Occipital lobe (tissue), 2 donors: ENCODE results near the gene MYO16. TPM values are rescaled to one million over a fixed set of nuclear protein-coding genes. Genes with fewer than 3 reads are reported as not detected.
A peak's percentile ranks its signal among the peaks of the same experiment; 100 is the strongest.

ENCODE experiments used
- DNase-seq: peaks from one replicate; lab custom pipeline; 2025; lab: John Stamatoyannopoulos, UW
- total RNA-seq: library from RNA; depleted of rRNA; stranded (reverse); fragments of >200 nt; gene quantifications from one replicate; pipeline ENCODE4 v1.2.3, GENCODE V29; 2014

Gene MYO16
- total RNA-seq, 1 donor from 2014 or later, result 105 TPM

DNA sequence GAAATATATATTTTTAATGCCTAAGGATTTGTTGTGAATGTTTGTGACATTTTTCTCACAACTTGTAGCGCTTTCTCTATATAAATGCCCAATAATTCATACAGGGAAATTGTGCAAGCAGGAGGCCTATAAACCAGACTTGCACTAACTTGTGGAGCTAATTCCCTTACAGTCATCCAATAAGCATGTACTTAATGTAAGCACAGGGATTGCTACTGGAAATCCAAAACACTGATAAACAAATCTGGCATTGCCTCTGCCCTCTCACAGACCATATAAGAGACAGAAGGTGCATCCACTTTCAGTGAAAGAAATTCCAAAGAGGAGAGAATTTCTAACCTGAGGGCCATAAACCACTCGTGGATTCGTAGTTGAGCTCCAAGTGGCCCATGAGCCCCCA is 518.8 kb downstream of the MYO16 start:
- no peak for DNase-seq

DNA sequence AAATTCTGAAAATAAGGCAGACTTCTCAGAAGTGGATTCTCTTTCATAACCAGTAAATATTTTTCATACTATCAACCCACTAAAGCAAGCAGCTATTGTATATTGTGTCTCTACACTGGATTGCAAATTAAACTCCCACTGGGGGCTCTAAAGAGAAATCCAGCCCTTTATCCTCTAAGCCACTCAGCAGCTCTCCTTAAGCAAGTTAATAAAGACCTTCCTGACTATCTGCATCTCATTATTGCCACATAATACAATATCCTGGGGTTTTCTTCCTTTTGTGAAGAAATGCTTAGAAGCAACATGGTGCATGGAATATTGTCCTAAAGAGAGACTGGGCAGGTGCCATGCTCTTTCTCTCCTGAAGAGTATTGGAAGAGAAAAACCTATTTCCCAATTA is 521.3 kb downstream of the MYO16 start:
- DNase-seq, result no peak

DNA sequence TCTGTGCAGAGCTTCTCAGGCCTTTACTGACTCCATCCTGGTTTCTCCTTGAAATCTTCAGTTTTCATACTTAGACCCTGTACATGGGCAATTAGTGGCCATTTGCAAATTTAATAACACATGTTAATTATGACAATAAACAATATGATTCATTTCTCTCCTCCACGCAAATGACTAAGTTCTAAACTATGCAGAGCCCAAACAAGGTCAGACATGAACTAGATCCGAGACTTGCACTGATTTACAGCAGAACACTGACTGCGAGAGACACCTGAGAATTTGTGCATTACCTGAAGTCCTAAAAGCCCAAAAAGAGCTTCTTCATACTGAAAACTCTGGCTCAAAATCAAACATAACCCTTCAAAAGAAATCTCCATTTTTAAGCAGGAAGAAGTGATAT is 521.8 kb downstream of the MYO16 start:
- no peak for DNase-seq

DNA sequence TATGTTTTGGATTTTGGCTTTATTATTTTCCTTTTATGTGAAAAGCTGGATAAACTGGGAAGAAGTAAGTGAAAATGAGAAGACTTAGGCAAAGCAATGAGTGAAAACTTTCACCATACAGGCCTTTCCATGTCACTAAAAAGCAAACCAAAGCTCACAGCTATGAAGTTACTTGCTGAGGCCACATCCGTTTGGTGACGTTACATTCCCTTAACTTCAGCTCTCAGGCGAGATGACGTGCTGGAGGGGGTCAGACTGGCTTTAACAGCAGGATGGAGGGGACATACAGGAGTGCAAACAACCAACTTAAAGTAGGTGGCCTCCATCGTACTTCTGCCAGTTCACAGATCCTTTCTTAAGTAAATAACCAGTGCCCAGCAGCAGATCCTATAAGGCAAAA is 522.3 kb downstream of the MYO16 start:
- DNase-seq, result no peak

DNA sequence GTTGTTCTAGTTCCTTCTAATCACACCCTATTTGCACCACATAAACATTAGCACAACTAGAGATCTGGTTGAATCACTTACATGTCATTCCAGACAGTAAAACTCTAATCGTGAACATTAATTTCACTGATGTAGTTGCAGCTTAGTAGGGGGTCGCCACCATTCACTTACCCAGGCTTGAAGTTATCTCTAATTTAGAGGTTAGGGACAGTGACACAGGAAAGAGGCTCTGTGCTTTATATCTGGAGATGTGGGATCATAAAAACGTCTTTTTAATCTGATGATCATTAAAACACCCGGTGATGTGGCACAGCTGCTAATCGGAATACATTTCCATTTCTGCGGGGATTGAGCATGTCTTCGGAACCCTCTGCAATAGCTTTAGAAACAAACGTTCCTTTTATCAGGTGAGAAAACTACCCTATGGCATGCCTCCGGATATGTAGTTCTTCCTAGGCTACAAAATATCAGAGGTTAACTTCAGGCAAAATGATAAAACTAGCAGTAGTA is 523.0 kb downstream of the MYO16 start:
- DNase-seq, result no peak

DNA sequence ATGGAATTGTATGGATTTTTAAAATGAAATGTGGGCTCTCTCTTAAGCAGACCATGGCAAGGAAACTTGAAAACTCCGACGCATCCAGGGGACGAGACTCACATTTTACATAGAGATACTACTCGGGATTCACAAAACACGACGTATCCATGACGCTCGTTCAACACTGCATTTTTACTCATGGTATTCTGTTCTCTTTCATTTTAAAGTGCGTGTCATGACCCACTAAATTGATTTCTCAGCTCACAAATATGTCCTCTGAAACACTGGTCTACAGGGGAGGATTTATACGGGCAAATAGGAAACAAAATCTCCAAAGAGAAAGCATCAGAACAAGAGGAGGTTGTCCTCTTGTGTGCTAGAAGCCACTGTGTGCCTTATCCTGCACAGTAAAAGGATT is 523.5 kb downstream of the MYO16 start:
- no peak for DNase-seq

DNA sequence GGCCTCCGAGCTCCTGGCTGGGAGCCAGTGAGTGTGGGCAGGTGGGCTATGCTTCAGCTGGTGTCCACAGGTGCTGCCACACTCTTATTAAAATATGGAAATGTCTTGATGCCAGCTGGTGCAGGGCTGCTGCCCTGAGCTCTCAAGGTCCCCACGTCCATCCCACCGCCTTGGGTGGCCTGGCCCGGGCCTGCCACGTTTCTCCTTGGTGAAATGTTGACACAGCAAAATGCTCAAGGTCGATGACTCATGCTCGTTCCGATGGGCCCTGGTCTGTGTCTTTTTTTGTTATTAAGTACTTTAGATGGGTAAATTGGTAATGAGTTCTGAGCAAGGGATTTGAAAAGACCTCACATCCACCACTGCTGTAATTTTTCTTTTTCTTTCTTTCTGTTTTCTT is 524.7 kb downstream of the MYO16 start:
- DNase-seq, result no peak

DNA sequence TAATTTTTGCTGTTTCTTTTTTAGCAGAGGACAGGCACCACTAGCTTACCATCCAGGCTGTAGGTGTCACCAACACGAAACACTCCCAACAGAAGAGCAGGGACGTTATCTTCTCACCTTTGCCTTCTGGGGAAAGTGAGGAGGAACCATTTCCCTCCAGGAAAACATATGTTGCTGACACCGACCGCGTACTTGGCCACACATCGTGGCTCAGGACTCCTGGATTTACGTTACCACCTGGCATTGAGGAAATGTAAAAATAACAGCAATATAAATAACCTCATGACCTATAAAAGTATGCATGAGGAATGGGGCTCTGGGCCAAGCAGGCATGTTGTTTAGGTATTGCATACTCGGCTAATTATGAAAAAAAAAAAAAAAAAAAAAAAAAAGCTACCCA is 525.1 kb downstream of the MYO16 start:
- no peak for DNase-seq

DNA sequence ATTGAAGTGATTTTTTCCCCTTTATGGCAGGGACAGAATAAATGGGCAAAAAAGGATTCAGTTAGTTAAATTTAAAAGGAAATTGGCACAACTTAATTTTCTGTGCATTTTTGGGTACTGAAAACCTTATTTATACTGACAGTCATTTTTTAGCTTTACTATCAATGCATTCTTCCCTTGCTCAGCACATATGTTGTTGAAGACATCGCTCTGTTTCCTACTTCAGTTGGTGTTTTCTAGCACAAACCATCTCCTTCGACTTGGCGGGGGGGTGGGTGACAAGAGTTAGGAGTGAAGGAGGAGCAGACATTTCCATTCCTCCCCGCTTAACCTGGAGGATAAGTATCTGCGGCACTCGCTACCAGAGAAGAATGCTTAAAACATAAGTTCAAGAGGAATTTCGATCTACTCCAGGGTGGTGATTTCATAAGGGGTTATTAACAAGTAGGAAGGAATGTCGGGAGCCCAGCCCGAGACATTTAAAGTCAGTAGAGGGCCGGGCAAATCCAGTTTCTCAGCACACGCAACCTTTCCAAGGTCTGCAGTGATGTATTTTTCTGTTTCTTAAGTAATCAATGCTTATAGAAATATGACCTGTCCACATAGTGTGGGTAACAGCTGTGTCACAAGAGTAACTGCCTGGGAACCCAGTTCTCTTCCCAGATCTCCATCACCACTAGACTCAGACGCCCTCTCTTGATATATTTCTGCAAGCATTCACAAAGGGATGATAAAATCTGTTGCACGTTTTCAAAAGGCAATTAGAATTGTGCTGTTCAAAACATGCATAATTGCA is 525.8 kb downstream of the MYO16 start:
- DNase-seq, result no peak

DNA sequence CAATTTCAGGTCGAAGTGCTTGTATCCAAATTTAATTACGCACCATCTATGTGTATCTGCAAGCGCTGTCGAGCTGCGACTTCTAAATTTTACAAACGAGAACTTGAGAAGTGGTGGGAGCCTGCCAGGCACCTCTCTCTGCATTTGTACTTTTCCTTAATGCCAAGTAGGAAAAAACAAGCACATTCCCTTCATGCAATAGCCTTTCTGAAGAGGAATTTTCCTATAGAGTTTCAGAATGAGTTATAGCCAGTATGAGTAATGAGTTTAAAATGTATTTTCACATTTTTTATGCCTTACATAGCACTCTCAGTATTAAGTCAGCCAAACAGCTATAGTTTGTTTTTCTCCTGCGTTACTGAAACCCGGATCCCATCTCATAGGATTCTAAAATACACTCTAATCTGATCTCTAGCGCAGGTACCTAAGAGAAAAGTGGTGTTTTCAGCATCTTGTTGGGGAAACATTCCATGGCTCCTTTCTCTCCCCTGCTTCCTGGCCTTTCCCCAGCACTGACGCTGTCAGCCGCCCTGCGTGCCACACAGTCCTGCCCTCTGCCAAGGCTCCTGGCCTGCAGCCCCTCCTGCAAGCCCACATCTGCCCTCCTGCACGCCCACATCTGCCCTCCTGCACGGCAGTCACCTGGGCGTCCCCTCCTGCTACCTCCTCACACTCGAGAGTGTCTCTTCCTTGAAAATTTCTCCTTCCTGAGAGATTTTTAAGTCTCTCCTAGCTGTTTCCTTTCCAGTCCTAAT is 526.9 kb downstream of the MYO16 start:
- peak; percentile 44 for DNase-seq

DNA sequence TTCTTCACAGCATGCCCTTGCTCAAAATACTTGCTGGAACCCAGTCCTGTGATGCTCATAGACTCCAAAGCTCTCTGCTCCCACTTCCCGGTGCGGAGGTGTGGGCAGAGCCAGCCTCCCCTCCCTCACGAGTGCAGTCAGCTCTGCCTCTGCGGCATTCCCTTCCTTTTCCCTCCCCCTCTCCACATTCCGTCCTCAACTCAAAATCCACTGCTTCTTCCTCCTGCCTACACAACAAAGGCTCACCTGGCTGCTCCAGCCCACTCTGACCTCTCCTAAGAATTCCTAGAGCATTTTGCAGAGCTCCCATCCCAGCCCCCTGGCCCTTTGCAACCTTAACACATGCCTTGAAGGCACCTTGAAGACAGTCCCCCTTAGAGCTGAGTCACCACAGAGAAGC is 527.9 kb downstream of the MYO16 start:
- no peak for DNase-seq

DNA sequence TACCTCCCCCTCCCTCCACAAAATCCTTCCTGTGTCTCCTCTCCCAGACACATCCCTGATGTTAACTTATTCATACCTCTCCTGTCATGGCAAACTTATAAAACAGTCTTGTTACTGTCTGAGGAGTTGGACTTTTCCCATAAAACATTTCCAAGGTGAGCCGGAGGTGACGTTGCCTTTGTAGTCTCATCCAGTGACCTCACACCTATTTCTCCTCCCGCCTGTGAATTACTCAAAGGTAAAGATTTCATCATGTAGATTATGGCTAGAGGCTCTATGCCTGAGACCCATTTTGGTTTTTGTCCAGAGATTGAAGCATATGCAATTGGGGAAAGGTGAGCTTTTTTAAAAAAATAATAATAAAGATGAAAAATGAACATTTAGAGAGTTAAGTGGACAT is 529.0 kb downstream of the MYO16 start:
- DNase-seq, result no peak

DNA sequence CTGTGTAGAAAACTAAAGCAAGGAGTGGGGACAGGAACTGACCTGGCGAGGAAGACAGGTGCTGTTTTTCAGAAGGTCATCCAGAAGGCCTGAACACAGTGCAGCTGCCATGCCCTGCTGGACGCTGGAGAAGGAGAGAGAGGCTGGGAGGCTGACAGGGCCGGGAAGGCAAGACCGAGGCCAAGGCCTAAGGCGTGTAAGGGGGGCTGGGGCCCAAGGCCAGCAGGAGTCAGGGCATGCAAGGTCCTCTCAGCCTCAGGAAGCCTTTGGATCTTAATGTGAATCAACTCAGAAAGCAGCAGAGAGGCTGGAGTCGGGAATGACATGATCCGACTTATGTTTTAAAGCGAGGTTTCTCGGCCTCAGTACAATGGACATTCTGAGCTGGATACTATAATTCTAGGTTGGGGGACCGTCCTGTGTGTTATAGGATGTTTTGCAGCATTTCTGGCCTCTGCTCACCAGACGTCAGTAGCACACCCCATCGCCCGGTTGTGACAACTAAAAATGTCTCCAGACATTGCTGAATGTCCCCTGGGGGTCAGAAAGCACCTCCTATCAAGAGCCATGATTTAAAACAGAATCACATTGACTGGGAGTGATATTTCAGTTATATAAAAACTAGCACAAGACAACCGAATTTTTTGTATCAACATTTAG is 530.4 kb downstream of the MYO16 start:
- no peak for DNase-seq

DNA sequence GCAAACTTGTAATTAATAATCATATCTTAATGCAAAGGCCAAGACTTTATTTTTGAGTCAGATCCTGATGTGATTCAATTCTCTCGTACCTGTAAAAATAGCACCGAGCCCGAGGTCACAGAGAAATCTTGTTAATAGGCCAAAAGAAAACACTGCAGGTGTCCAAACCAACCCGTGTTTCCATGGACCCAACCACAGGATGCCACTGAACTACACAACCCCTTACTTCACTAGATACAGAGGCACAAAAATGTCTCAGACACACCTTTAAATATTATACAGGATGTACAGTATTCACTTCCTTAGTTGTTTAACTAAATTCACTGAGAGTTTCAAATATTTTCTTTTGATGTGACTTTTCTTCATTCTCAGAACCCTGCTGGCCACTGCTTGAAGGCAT is 530.9 kb downstream of the MYO16 start:
- no peak for DNase-seq

DNA sequence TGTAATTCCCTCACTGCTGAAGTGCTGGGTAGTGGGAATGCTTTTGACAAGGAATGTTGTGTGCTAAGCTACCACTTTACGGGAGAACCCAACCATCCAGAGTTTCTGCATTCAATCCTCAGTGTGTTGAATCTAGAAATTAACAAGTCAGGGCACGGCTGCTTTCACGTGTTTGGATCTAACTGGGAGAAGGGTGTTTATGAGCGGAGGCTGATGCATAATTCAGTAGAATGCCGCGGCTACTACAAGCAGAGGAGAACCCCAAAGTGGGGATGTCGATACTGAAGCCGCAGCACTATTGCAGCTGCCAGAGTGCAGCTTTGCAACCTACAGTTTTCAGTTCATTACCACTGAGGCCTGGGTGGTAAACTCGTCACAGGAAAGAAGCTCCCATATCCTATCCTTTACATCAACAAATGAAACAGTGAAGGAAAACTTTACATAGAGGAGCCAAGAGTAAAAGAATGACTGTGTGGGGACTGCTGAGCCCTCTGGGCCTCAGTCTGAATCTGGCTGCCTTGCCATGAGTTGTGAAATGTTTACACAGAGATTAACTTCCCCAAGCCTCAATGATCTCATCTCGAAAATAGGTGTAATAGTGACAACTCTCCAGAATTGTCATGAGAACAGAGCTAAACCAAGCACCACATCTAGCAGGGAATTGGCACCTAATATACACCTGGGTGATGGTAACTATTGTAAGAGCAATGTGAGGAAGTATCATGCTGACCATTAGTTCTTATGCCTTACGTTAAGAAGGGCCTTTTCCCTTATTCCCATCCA is 531.7 kb downstream of the MYO16 start:
- no peak for DNase-seq

DNA sequence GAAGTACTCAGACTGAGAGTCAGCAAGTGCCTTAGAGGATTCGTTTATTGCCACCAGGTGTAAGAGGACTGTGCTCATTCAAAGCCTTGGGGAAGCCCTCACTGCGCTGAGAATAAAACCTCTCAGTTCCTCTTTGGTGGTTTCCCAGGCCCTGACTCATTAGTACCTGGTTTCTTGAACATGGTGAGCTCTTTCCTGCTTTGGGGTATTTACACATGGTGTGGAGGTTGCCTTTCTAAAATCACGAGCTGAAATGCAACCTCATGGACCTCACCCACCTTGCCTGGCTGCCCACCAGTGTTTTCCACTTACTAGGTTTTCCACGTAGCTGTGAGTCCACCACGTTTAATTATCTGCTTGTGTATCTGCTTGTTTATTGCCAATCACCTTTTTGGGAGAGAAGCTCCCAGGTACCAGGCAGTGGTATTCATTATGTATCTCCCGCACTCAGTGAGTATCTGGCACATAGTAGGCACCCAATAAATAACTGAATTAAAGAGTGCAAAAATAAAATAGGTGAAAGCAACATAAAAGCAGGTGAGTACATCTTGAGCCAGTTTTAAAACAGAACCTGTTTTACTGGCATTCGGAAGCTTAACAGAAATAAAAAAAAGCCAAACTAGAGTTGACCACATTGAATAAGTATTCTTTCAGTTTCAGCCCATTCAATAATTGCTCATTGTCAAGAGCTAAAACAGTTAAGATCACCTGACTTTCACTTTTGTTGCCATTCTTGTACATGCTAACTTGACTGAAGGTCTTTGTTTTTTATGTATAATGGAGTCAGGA is 533.0 kb downstream of the MYO16 start:
- DNase-seq, result no peak

DNA sequence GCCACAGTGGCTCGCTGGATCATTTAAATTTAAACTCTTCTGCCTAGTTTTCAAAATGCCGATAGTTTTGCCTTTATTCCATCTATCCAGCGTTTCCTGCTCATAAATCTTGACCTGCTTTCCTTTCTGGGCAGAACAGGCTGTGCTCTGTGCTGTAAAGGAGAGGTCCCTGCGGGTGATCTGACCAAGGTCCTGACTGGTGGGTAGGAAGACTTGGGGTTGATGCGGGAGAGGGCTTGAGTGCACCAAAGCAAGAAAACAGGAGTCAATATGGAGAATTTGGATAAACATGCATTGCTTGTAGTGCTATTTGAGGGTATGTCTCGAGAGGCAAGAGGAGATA is 533.6 kb downstream of the MYO16 start:
- DNase-seq, result no peak

DNA sequence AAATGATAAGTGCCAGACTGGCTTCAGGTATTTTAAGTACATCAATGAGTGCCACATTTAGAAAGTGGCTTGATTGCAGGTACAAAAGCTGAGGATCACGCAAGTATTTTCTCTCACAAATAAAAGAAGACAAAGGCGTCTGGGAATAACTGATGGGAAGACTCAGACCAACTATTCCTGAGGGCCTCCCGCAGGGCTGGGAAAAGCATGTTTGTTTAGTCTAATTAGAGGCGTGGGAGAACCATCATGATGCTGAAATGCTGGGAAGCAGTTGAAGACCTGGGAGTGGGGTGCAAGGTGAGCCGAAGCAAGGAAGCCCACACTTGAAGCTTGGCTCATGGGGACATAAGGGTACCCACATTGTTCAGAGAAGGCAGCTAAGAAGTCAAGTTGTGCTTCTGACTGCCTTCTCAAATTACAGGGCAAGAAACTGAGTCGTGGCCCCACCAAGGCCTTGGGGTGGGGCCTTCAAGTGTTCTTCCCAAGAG is 536.0 kb downstream of the MYO16 start:
- no peak for DNase-seq

DNA sequence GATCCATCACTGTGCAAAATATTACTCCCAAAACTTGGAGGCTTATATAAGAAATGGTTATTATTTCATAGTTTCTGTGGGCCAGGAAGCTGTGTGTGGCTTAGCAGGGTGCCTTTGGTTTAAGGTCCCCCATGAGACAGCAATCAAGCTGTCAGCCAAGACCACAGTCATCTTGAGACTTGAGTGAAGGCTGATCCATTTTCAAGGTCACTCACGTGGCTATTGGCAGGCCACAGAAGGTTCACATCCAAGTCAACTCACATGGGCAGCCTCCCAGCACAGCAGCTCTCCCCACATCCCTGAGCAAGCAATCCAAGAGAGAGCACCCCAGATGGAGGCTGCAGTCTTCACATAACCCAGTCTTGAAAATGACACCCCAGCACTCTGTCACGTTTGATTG is 537.4 kb downstream of the MYO16 start:
- DNase-seq, result no peak

DNA sequence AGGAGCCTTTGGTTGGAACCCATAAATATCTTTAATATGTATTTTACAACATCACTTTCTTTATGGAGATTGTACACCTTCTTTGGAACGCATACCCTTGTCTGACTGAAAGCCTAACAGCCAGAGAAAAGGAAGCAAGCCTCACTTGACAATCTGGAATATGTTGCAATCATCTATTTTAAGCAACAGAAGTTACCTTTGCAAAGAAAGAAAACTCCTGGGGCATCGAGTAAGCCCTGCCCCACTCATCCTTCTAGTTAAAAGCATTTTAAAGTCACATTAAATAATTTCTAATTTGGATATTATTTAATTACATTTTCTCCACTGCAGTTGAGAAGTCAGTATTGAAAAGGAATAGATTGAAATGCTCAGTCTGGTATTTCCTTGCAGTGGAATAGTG is 542.7 kb downstream of the MYO16 start:
- no peak for DNase-seq

DNA sequence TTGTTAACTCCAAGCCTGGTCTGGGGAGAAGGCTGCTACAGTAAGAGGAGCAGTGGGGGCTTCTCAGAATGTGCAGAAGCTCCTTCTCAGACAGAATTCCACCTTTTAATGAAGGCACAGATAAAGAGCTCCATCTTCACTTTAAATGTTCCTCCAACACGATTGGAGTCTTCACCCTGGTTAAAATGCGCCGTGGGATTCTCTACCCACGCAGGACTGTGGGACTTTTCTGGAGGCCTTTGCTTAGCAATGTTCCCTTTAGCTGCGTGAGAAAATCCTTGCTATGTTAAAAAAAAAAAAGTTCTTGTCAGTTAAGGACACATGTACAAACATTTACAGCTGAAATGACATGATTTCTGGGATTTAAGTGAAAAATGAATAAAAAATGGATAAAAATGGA is 546.3 kb downstream of the MYO16 start:
- DNase-seq, result no peak
